Cardiac ventricle fibroblast (primary cell): ENCODE results near the gene MST1R. TPM values are rescaled to one million over a fixed set of nuclear protein-coding genes. Genes with fewer than 3 reads are reported as not detected.

Source experiments
- total RNA-seq: library from RNA; depleted of rRNA; stranded (reverse); fragments of >200 nt; gene quantifications from 2 replicates; pipeline ENCODE4 v1.2.3, GENCODE V29; 2015

The MST1R gene
- total RNA-seq: 0.34 TPM in 1 of 2 replicates, not detected in the other

GRCh38 chr3:49903451-49904424 is at the start of gene MST1R:
Gene MST1R, minus strand, starts transcription at chr3:49903873. Its CDS starts 264 bp downstream, at chr3:49903609.

GRCh38 chr3:49939858-49940666 is 36.4 kb upstream of the MST1R start, which contains the start of gene RBM6:
Gene RBM6, plus strand, starts transcription at chr3:49940150. Its CDS starts 22,492 bp downstream, at chr3:49962642.

DNA sequence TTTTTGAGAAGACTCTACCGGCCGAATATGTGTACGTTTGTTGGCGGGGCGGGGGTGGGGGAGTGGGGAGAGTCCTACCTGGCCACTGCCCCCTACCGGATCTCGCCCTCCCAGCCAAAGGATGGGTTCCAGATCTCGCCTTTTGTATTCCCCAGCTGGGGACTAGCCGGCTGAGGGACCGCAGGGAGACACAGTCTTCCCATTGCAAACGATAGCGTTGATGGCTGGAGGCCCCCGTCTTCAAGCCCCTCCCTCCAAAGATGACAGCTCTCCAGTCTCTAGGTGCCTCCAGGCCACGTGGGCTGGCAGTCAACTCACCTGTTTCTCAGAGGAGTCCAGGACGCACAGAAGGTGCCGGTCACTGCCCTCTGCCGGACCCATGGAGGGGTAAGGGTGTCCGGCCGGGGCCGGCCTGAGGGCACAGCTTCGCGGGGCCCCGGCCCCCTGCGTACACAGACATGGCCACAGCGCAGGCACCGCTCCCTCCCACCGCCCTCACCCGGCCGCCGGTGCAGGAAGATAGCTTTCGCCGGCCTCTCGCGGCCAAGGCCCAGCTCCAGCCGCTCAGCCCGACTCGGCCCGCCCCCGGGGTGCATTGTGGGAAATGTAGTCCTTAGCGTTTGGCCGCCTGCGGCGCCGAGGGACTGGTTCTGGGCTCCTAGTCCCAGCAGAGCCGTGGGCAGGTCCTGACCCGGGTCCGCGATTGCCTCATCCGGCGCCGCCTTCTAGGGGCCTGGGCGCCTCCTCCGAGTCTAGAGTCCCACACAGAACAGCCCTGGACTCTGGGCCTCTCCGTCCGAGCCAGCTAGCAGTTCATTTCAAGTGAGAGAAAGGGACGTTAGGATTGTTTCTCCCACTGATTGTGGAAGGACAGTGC is 25.9 kb upstream of the MST1R start, which contains the start of gene MON1A:
Gene MON1A, minus strand, starts transcription at position 521 of the 877 bp plus-strand sequence. CDS start 16,465 bp downstream, outside the sequence.

GRCh38 chr3:49869525-49870126 is 34.0 kb downstream of the MST1R start, which contains the start of gene CAMKV:
Gene CAMKV, minus strand, starts transcription at chr3:49869906. Its CDS starts 7,518 bp downstream, at chr3:49862388.

GRCh38 chr3:49856181-49857005 is 47.3 kb downstream of the MST1R start, which contains the start of gene TRAIP:
Gene TRAIP, minus strand, starts transcription at chr3:49856564. Its CDS starts 111 bp downstream, at chr3:49856453.

Other genes with a start within 250 kb of the MST1R start
- 51.9 and 66.4 TPM in 2 replicates for gene APEH, start 229.5 kb downstream of the MST1R start, total RNA-seq
- gene MST1, start 214.4 kb downstream of the MST1R start, total RNA-seq: 1.4 and 3.1 TPM in 2 replicates
- 14.2 and 18.6 TPM in 2 replicates for gene RNF123, start 214.3 kb downstream of the MST1R start, total RNA-seq
- 0.31 and 0.54 TPM in 2 replicates for gene AMIGO3, start 184.2 kb downstream of the MST1R start, total RNA-seq
- gene GMPPB, start 179.9 kb downstream of the MST1R start, total RNA-seq: 18.3 and 23.6 TPM in 2 replicates
- 41.2 and 42.1 TPM in 2 replicates for gene IP6K1, start 117.3 kb downstream of the MST1R start, total RNA-seq
- not detected in 2 replicates for gene CDHR4, start 104.0 kb downstream of the MST1R start, total RNA-seq
- gene INKA1, start 100.6 kb downstream of the MST1R start, total RNA-seq: 1.6 and 4.9 TPM in 2 replicates
- 30.3 and 31.1 TPM in 2 replicates for gene UBA7, start 89.9 kb downstream of the MST1R start, total RNA-seq
- 1.1 and 7.3 TPM in 2 replicates for gene TRAIP, start 47.3 kb downstream of the MST1R start, total RNA-seq
- gene CAMKV, start 34.0 kb downstream of the MST1R start, total RNA-seq: not detected in 2 replicates
- 8.3 and 11.9 TPM in 2 replicates for gene MON1A, start 25.9 kb upstream of the MST1R start, total RNA-seq
- gene RBM6, start 36.3 kb upstream of the MST1R start, total RNA-seq: 23.6 and 23.7 TPM in 2 replicates
- gene RBM5, start 185.0 kb upstream of the MST1R start, total RNA-seq: 60.0 and 66.3 TPM in 2 replicates